ENCODE data around the gene GAP43.

DNA sequence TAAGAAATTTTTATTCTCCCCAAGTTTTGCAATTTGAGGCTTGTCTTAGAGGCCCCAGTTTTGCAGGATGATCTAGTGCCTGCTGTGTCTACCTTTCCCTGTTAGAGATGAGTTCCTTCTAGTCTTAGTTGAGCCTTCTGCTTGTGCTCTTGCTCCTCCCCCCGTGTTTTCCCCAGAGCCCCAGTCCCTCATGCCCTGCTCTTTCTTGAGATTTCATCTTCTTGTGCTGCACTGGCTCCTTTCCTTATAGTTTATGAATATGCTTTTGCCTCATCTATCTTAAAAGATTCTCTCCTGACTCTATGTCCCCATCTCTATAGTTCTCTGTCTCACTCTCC lies 4.7 kb downstream of the GAP43 start:
- TF ChIP-seq POLR2A (IDR thresholded peaks at IDR 0.05; ENCODE audit: low read depth, low read length), result no peak
- no peak for TF ChIP-seq TAF1 (IDR thresholded peaks at IDR 0.05; ENCODE audit: borderline replicate concordance, low read depth, low read length)
- no peak for TF ChIP-seq POLR2AphosphoS5 (IDR thresholded peaks at IDR 0.05; ENCODE audit: low read depth, low read length)

Measured in GM12892 (cell line).